ENCODE data around the gene CFAP157.

Gene CFAP157

GRCh38 chr9:127706836-127707241, at the start of gene CFAP157:
Gene CFAP157 (plus strand): TSS chr9:127706988. CDS start chr9:127707032, 44 bp downstream.
- no peak for DNase-seq (ENCODE audit: low read depth in 2 of 2)

- no peak for DNase-seq (ENCODE audit: low read depth in 2 of 2)
Measured at GRCh38 chr9:127658428-127658827, 48.4 kb upstream of the CFAP157 start.

GRCh38 chr9:127660886-127661741, 45.7 kb upstream of the CFAP157 start:
- DNase-seq (ENCODE audit: low read depth in 2 of 2) = no peak

GRCh38 chr9:127662617-127663016, 44.2 kb upstream of the CFAP157 start:
- DNase-seq (ENCODE audit: low read depth in 2 of 2) = no peak

- no peak for DNase-seq (ENCODE audit: low read depth in 2 of 2)
Measured at GRCh38 chr9:127664324-127664677, 42.5 kb upstream of the CFAP157 start.

- no peak for DNase-seq (ENCODE audit: low read depth in 2 of 2)
Measured at GRCh38 chr9:127664678-127665507, 41.9 kb upstream of the CFAP157 start.

- no peak for DNase-seq (ENCODE audit: low read depth in 2 of 2)
Measured at GRCh38 chr9:127667127-127667844, 39.5 kb upstream of the CFAP157 start.

- no peak for DNase-seq (ENCODE audit: low read depth in 2 of 2)
Measured at GRCh38 chr9:127667906-127668305, 38.9 kb upstream of the CFAP157 start.

- DNase-seq (ENCODE audit: low read depth in 2 of 2) = no peak
Measured at GRCh38 chr9:127673234-127673633, 33.6 kb upstream of the CFAP157 start.

GRCh38 chr9:127676638-127677037, 30.1 kb upstream of the CFAP157 start:
- DNase-seq (ENCODE audit: low read depth in 2 of 2) = no peak

- no peak for DNase-seq (ENCODE audit: low read depth in 2 of 2)
Measured at GRCh38 chr9:127679506-127679905, 27.3 kb upstream of the CFAP157 start.

GRCh38 chr9:127680226-127680625, 26.6 kb upstream of the CFAP157 start:
- no peak for DNase-seq (ENCODE audit: low read depth in 2 of 2)

- no peak for DNase-seq (ENCODE audit: low read depth in 2 of 2)
Measured at GRCh38 chr9:127680846-127681245, 25.9 kb upstream of the CFAP157 start.

- no peak for DNase-seq (ENCODE audit: low read depth in 2 of 2)
Measured at GRCh38 chr9:127682351-127683136, 24.2 kb upstream of the CFAP157 start.

GRCh38 chr9:127683723-127684122, 23.1 kb upstream of the CFAP157 start:
- no peak for DNase-seq (ENCODE audit: low read depth in 2 of 2)

GRCh38 chr9:127684576-127684975, 22.2 kb upstream of the CFAP157 start:
- DNase-seq (ENCODE audit: low read depth in 2 of 2) = no peak

- no peak for DNase-seq (ENCODE audit: low read depth in 2 of 2)
Measured at GRCh38 chr9:127686461-127687393, 20.1 kb upstream of the CFAP157 start.

GRCh38 chr9:127689329-127690000, 17.3 kb upstream of the CFAP157 start:
- DNase-seq (ENCODE audit: low read depth in 2 of 2) = no peak

GRCh38 chr9:127690735-127691134, 16.1 kb upstream of the CFAP157 start:
- no peak for DNase-seq (ENCODE audit: low read depth in 2 of 2)

GRCh38 chr9:127692071-127692470, 14.7 kb upstream of the CFAP157 start:
- no peak for DNase-seq (ENCODE audit: low read depth in 2 of 2)
